PC-3 (cell line): ENCODE measurements around the gene FAM89B. TPM values are rescaled to one million over a fixed set of nuclear protein-coding genes. Genes with fewer than 3 reads are reported as not detected.
A peak's percentile ranks its signal among the peaks of the same experiment; 100 is the strongest.

Experiments
- ATAC-seq: fragments of 200-7000 bp; cut with Tn5 transposase; 2 replicates; pipeline ENCODE4 v1.9.1; 2020; ENCODE audit warnings: mild to moderate bottlenecking, moderate library complexity
- BruUV-seq: library from RNA; stranded (reverse); fragments of 400-500 nt; replicated peaks from 2 replicates; lab custom pipeline; 2021; lab: Mats Ljungman, UMichigan
- CTCF ChIA-PET: fragments of 300-600 bp; sonication (Branson Sonifier 250); formaldehyde crosslinking; loops from one replicate; lab custom pipeline; 2022; ENCODE audit warnings: antibody characterized with exemption; lab: Charles Lee
- POLR2A ChIA-PET: fragments of 300-600 bp; sonication (Branson Sonifier 250); formaldehyde crosslinking; loops from one replicate; lab custom pipeline; 2022; ENCODE audit warnings: antibody characterized with exemption; ENCODE audit not compliant: unreplicated experiment; lab: Charles Lee
- DNase-seq: peaks from one replicate; pipeline ENCODE4 v3.0.0-alpha.2; 2015
- H2AFZ ChIP-seq: fragments of 300-600 bp; sonication (generic); 2 replicates; pipeline ENCODE4 v1.6.0; 2016; ENCODE audit warnings: antibody characterized with exemption, low read length
- H3F3A ChIP-seq: fragments of 300-600 bp; sonication (generic); one replicate; pipeline ENCODE4 v1.6.0; 2017; ENCODE audit warnings: antibody characterized with exemption, low read length, control low read depth, mild to moderate bottlenecking; ENCODE audit not compliant: unreplicated experiment
- H3K27ac ChIP-seq: fragments of 300-600 bp; sonication (generic); 2 replicates; pipeline ENCODE4 v1.5.1; 2016; ENCODE audit warnings: mild to moderate bottlenecking, low read length
- H3K27me3 ChIP-seq: fragments of 300-600 bp; sonication (generic); 2 replicates; pipeline ENCODE4 v1.6.1; 2016; ENCODE audit warnings: low read length, mixed read lengths
- H3K36me3 ChIP-seq: fragments of 300-600 bp; sonication (generic); 2 replicates; pipeline ENCODE4 v1.6.1; 2016; ENCODE audit warnings: low read depth, mixed run types, low read length, mixed read lengths
- H3K4me1 ChIP-seq: fragments of 300-600 bp; sonication (generic); 2 replicates; pipeline ENCODE4 v1.5.1; 2016; ENCODE audit warnings: low read length; ENCODE audit not compliant: insufficient read depth
- H3K4me2 ChIP-seq: fragments of 300-600 bp; sonication (generic); 2 replicates; pipeline ENCODE4 v1.6.0; 2016; ENCODE audit warnings: low read length
- H3K4me3 ChIP-seq: fragments of 300-600 bp; sonication (generic); 2 replicates; pipeline ENCODE4 v1.5.1; 2016; ENCODE audit warnings: mild to moderate bottlenecking, low read length, mixed read lengths
- H3K79me2 ChIP-seq: fragments of 300-600 bp; sonication (generic); 2 replicates; pipeline ENCODE4 v1.6.1; 2017; ENCODE audit warnings: low read length, mixed read lengths
- H3K9ac ChIP-seq: fragments of 300-600 bp; sonication (generic); 2 replicates; pipeline ENCODE4 v1.6.0; 2016; ENCODE audit warnings: mild to moderate bottlenecking, low read length
- H3K9me2 ChIP-seq: fragments of 300-600 bp; sonication (generic); replicated peaks from 2 replicates; pipeline ENCODE4 v1.6.1; 2016; ENCODE audit warnings: mixed run types, low read length, mixed read lengths
- H3K9me3 ChIP-seq: fragments of 300-600 bp; sonication (generic); 2 replicates; pipeline ENCODE4 v1.6.1; 2016; ENCODE audit warnings: low read length, mixed read lengths
- H4K20me1 ChIP-seq: fragments of 300-600 bp; sonication (generic); 2 replicates; pipeline ENCODE4 v1.6.1; 2016; ENCODE audit warnings: low read length, mixed read lengths
- CTCF ChIP-seq: fragments of 300-600 bp; sonication (generic); conservative IDR thresholded peaks from 2 replicates; pipeline ENCODE4 v1.5.1; 2017; ENCODE audit warnings: antibody characterized with exemption, low read depth, mild to moderate bottlenecking, low read length
- EZH2 ChIP-seq: fragments of 300-600 bp; sonication (generic); IDR thresholded peaks from one replicate; pipeline ENCODE4 v1.6.1; 2017; ENCODE audit warnings: antibody characterized with exemption, mild to moderate bottlenecking, low read length; ENCODE audit not compliant: unreplicated experiment
- EZH2phosphoT487 ChIP-seq: fragments of 300-600 bp; sonication (generic); IDR thresholded peaks from 2 replicates; pipeline ENCODE4 v1.6.1; 2018; ENCODE audit warnings: mild to moderate bottlenecking, antibody characterized with exemption, low read length, borderline replicate concordance
- intact Hi-C: fragments of 100-400 bp; cut with micrococcal nuclease; formaldehyde crosslinking; loops from 2 replicates; pipeline ENCODE4 v1.9.0; 2023
- total RNA-seq: library from RNA; depleted of rRNA; stranded (reverse); fragments of >200 nt; gene quantifications from 2 replicates; pipeline ENCODE4 v1.2.3, GENCODE V29; 2014

Gene FAM89B
- total RNA-seq, 1 experiment from 2014 or later, result 76.3 TPM

DNA sequence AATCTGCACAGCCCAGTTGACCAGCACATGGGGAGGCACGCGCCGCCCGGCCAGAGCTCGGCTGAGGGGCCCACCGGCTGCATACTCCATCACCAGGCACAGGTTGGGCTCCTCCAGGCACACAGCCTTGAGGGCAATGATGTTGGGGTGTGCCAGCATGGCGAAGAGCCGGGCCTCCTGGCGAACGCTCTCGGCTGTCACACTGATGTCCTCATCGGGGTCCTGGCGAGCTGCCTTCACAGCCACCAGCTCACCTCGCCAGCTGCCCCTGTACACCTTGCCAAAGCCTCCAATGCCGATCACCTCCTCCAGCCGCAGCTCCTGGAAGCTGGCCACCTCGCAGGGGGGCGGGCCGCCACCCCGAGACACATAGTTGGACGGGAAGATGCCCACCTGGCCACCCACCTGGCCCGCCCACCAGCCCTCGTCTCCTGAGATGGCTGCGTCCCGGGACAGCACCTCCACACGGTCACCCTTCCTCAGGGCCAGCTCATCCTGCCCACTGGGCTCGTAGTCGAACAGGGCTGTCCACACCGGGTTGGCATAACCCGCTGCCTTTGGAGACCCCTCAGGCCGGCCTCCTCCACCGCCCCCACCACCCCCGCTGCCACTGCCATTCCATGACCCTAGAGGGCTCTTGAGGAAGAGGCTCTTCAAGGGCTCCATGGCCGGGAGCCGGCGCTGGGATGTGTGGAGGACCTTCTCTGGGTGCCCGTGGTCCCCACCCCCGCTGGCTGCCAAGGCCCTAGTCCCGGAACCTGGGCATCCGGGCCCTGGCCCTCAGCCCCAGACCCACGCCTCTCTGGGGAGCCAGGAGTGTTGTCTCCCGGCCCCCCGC lies 41.0 kb downstream of the FAM89B start:
- DNase-seq (peak; percentile 20), ATAC-seq (no peak)
- Histone ChIP-seq H3K36me3 (peaks cover 12% of the 10 kb centered on the region; the same call in 1 of the 2 replicates), H3K4me2 (peak overlapping the region; percentile 92), H4K20me1 (peaks cover 17% of the 10 kb centered on the region), H3K27ac (peak overlapping the region; percentile 81), H3K4me1 (peaks cover 35% of the 10 kb centered on the region), H3K4me3 (peak overlapping the region; percentile 90), H3K79me2 (peaks cover 80% of the 10 kb centered on the region), H3K9me3 (no peaks in the 10 kb centered on the region), H3K9me2 (no peaks in the 10 kb centered on the region), H3F3A (no peaks in the 10 kb centered on the region), H3K27me3 (no peaks in the 10 kb centered on the region), H3K9ac (peak overlapping the region; percentile 94), H2AFZ (peak overlapping the region; percentile 57; the same call in 1 of the 2 replicates)
- intact Hi-C loops, result loop anchor here (10.0 kb wide), 1 partner anchor 69 kb away; no protein-coding TSS in a partner anchor
- CTCF ChIA-PET, result no interaction called here
- no TSS peak for BruUV-seq
- POLR2A ChIA-PET, result interaction anchor here (0.6 to 0.7 kb wide), 2 partner anchors 36 to 43 kb away, joined by 3 read pairs; partner anchors contain the start of gene ZNRD2
- TF ChIP-seq EZH2phosphoT487 (no peak), CTCF (no peak; the same call in 1 of the 2 replicates), EZH2 (no peak)

DNA sequence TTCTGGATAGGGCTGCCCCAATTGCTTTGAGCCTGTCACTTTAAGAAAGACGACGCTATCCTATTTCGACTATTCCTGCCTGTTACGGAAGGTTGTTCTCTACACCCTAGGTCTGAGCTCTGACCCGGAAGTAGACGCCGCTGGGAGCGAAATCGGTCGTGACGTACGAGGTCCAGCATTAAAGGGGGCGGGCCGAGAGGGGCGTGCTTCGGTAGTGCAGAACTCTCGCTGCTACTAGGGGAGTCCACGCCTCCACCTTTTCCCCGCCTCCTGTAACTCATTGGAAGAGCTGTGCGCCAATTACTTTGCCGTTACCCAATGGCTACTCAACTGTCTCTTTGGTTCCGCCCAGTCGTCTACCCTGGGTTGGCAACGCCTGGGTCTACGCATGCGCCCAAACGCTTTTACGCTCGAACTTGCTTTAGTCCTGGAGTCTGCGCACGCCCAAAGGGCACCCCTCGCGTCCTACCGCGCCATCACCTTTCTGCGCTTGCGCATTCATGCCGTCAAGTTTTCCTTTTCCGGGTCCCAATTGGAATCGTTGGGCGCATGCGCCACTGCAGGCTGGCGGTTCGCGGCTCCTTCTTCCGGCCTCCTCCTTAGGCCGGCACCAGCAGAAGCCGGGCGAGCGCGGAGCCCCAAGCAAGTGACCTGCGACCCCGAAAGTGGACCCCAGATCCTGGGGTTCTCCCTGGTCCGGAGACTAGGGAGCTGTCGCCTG lies 43.1 kb downstream of the FAM89B start, which contains the start of gene PCNX3:
TSS of gene PCNX3 (plus strand) at position 548 of the 721 bp plus-strand sequence. CDS start 536 bp downstream, outside the sequence.
- BruUV-seq, result no TSS peak
- Histone ChIP-seq H3K36me3 (peaks cover 27% of the 10 kb centered on the region), H3K79me2 (peaks cover 87% of the 10 kb centered on the region), H3K27me3 (no peaks in the 10 kb centered on the region), H3K4me2 (peak within 1 kb of the TSS; percentile 92), H3K27ac (peak within 1 kb of the TSS; percentile 81), H3F3A (no peaks in the 10 kb centered on the region), H4K20me1 (peaks cover 17% of the 10 kb centered on the region), H3K9me2 (no peaks in the 10 kb centered on the region), H2AFZ (peak within 1 kb of the TSS; percentile 57; the same call in 1 of the 2 replicates), H3K4me1 (peaks cover 35% of the 10 kb centered on the region), H3K9ac (peak within 1 kb of the TSS; percentile 94), H3K4me3 (peak within 1 kb of the TSS; percentile 90), H3K9me3 (no peaks in the 10 kb centered on the region)
- intact Hi-C loops, result loop anchor here (1.0 to 10.0 kb wide), 5 partner anchors 23 to 244 kb away; partner anchors contain the start of genes EHBP1L1 and SIPA1
- DNase-seq (peak; percentile 100), ATAC-seq (peak; percentile 82)
- ChIA-PET POLR2A (interaction anchor here (0.5 to 1.3 kb wide), 10 partner anchors 8 to 757 kb away, joined by 3 to 5 read pairs (median 4); partner anchors contain the start of genes KCNK7 and OVOL1), CTCF (interaction anchor here (0.6 to 1.3 kb wide), 4 partner anchors 21 to 283 kb away, joined by 3 to 4 read pairs (median 4); partner anchors contain the start of gene FAM89B)
- TF ChIP-seq CTCF (no peak), EZH2phosphoT487 (no peak), EZH2 (no peak)
